Gastroesophageal sphincter (tissue), 3 donors: ENCODE results near the gene TMEM30B.

ENCODE experiments used
- CTCF ChIP-seq, 4 experiments: fragments of 200-600 bp in 2 of 4; fragments of 450-650 bp in 2 of 4; sonication (generic) in 1 of 4; IDR thresholded peaks; one replicate each; pipeline ENCODE4 v1.5.1; 2017 to 2019; ENCODE audit warnings: antibody characterized with exemption in 4 of 4, mild to moderate bottlenecking in 2 of 4, moderate library complexity in 2 of 4
- EP300 ChIP-seq: sonication (generic); formaldehyde crosslinking; IDR thresholded peaks from one replicate; pipeline ENCODE4 v1.6.1; 2017; ENCODE audit warnings: antibody characterized with exemption, mild to moderate bottlenecking
- POLR2A ChIP-seq, 2 donors: fragments of 450-650 bp; IDR thresholded peaks; one replicate each; pipeline ENCODE4 v1.6.1; 2017; ENCODE audit warnings: antibody characterized with exemption in 2 of 2, mild to moderate bottlenecking in 2 of 2, moderate library complexity in 1 of 2
- POLR2AphosphoS5 ChIP-seq: sonication (generic); formaldehyde crosslinking; IDR thresholded peaks from one replicate; pipeline ENCODE4 v1.6.1; 2017; ENCODE audit warnings: antibody characterized with exemption

- TF ChIP-seq POLR2AphosphoS5, result no peak
- TF ChIP-seq POLR2A (IDR thresholded peaks at IDR 0.05), result no peak
- TF ChIP-seq CTCF (IDR thresholded peaks at IDR 0.05), result no peak
- TF ChIP-seq EP300, result no peak
Measured at GRCh38 chr14:61266891-61267740, 14.0 kb downstream of the TMEM30B start.
